Neural cell (in vitro differentiated cells): ENCODE data around the gene BRD2.

Experiments used
- CTCF ChIP-seq: fragments of 450-650 bp; IDR thresholded peaks from 2 replicates; pipeline ENCODE4 v1.5.1; 2014; ENCODE audit warnings: antibody characterized with exemption, mild to moderate bottlenecking, moderate library complexity; ENCODE audit not compliant: poor library complexity, severe bottlenecking
- EP300 ChIP-seq: fragments of 450-650 bp; conservative IDR thresholded peaks from 2 replicates; pipeline ENCODE4 v1.6.1; 2014; ENCODE audit warnings: antibody characterized with exemption, mild to moderate bottlenecking, moderate library complexity; ENCODE audit not compliant: poor library complexity, severe bottlenecking
- EZH2 ChIP-seq: fragments of 200-600, 300-800 bp; shearing (Covaris generic), sonication (generic); IDR thresholded peaks from 2 replicates; pipeline ENCODE4 v1.6.1; 2014; ENCODE audit warnings: antibody characterized with exemption, low read length, borderline replicate concordance, mild to moderate bottlenecking; ENCODE audit not compliant: insufficient read depth, poor library complexity, severe bottlenecking
- MXI1 ChIP-seq: fragments of 450-650 bp; conservative IDR thresholded peaks from 2 replicates; pipeline ENCODE4 v1.6.1; 2014; ENCODE audit warnings: antibody characterized with exemption, mild to moderate bottlenecking; ENCODE audit not compliant: poor library complexity, severe bottlenecking
- RAD21 ChIP-seq: fragments of 450-650 bp; conservative IDR thresholded peaks from 2 replicates; pipeline ENCODE4 v1.6.1; 2014; ENCODE audit warnings: antibody characterized with exemption, mild to moderate bottlenecking, moderate library complexity
- TAF1 ChIP-seq: IDR thresholded peaks from 2 replicates; pipeline ENCODE4 v1.6.1; 2012; ENCODE audit warnings: low read depth

GRCh38 chr6:32938494-32938893 lies 29.9 kb upstream of the BRD2 start:
- TF ChIP-seq MXI1 (no peak), CTCF (no peak), EZH2 (no peak), TAF1 (no peak), RAD21 (no peak), EP300 (no peak)
